ENCODE results near the gene ARHGAP5. TPM values are rescaled to one million over a fixed set of nuclear protein-coding genes. Genes with fewer than 3 reads are reported as not detected.

ARHGAP5 gene
- total and polyA plus RNA-seq, 9 of the 15 experiments (the other 6 are each of a cell fraction or from before 2014, with no cell fraction given), result 3.1 to 21.8 (median 12.1) TPM

- TF ChIP-seq MAZ (CRISPR knock-in tag; conservative IDR thresholded peaks at IDR 0.05 in 1 of 2, IDR thresholded peaks at IDR 0.05 in 1 of 2), result no peak
- no peak for TF ChIP-seq TBP (optimal IDR thresholded peaks at IDR 0.05; ENCODE audit: low read depth, low read length)
- TF ChIP-seq MIER1 (IDR thresholded peaks at IDR 0.05; ENCODE audit: low read depth), result no peak
- TF ChIP-seq ID3 (CRISPR knock-in tag; IDR thresholded peaks at IDR 0.05), result no peak
- TF ChIP-seq ID3 (tag; IDR thresholded peaks at IDR 0.05), result no peak
Measured at GRCh38 chr14:32166029-32166428, 88.9 kb downstream of the ARHGAP5 start (continued).

- in situ Hi-C loops (cut with MboI), result no loop called here
- Histone ChIP-seq H3K4me3 (no peak overlapping the region), H3K27me3 (ENCODE audit: control insufficient read depth in 2 of 2, insufficient read depth in 2 of 2, low read length in 2 of 2) (no peaks in the 10 kb centered on the region), H3K36me3 (ENCODE audit: control insufficient read depth, insufficient read depth, low read length) (no peaks in the 10 kb centered on the region), H2AFZ (ENCODE audit: low read depth, low read length) (no peak overlapping the region), H3K9me3 (replicated peaks; ENCODE audit: control insufficient read depth, insufficient read depth, low read depth, low read length) (no peaks in the 10 kb centered on the region), H3K79me2 (ENCODE audit: control insufficient read depth, insufficient read depth, low read length) (no peaks in the 10 kb centered on the region), H3K9ac (ENCODE audit: insufficient read depth in 1 of 2, low read depth in 2 of 2, low read length in 2 of 2) (no peak overlapping the region), H3K27ac (ENCODE audit: extremely low read depth, low read depth, low read length) (no peak overlapping the region), H3K9me1 (ENCODE audit: control insufficient read depth, insufficient read depth, low read length) (no peaks in the 10 kb centered on the region), H4K20me1 (replicated peaks; ENCODE audit: control insufficient read depth, insufficient read depth, low read length) (no peaks in the 10 kb centered on the region), H3K4me1 (replicated peaks in 1 of 2; ENCODE audit: control insufficient read depth in 2 of 2, insufficient read depth in 2 of 2, low read length in 2 of 2) (no peaks in the 10 kb centered on the region; a peak in 1 of 5 replicates), H3K4me2 (ENCODE audit: insufficient read depth, low read length) (no peak overlapping the region)
- no TSS peak for BruUV-seq (replicated peaks)
- intact Hi-C loops (cut with micrococcal nuclease), result no loop called here
- TF ChIP-seq MEIS2 (IDR thresholded peaks at IDR 0.05; ENCODE audit: partially characterized antibody) (peak; percentile 63), HNRNPUL1 (IDR thresholded peaks at IDR 0.05; ENCODE audit: low read length) (no peak), SIRT6 (IDR thresholded peaks at IDR 0.05; ENCODE audit: low read depth, low read length) (no peak), PBX2 (CRISPR knock-in tag; IDR thresholded peaks at IDR 0.05; ENCODE audit: low read depth) (no peak), PBX2 (tag; conservative IDR thresholded peaks at IDR 0.05; ENCODE audit: low read depth) (peak; percentile 58)
- FAIRE-seq, result no peak
- 0% methylated on average over 1 of the region's 1 CpG for WGBS (ENCODE audit: insufficient coverage, low coverage, missing lambda C conversion rate)
- POLR2A ChIA-PET, result no interaction called here
- CTCF ChIA-PET (ENCODE audit: low intra/inter-chr PET ratio), result no interaction called here
- no peak for DNase-seq (ENCODE audit: extremely low read depth in 1 of 4, low spot score in 3 of 4)
- no peak for ATAC-seq
Measured at GRCh38 chr14:32166924-32167323, 89.8 kb downstream of the ARHGAP5 start.

All from K562 (cell line).